Measurements from ENCODE around the gene APLP2. TPM values are rescaled to one million over a fixed set of nuclear protein-coding genes. Genes with fewer than 3 reads are reported as not detected.

APLP2 gene
- total RNA-seq, 2 donors from 2014 or later = 821 to 864 TPM

- Histone ChIP-seq H3K9ac (ENCODE audit: extremely low read depth, low read length, poor library complexity, severe bottlenecking) (no peak overlapping the region), H3K27me3 (ENCODE audit: control insufficient read depth, insufficient read depth, low read length, poor library complexity, severe bottlenecking) (no peaks in the 10 kb centered on the region), H3K4me1 (ENCODE audit: control insufficient read depth, insufficient read depth, low read length) (no peaks in the 10 kb centered on the region), H3K9me3 (ENCODE audit: control insufficient read depth, low read length) (peaks cover 5% of the 10 kb centered on the region), H3K4me3 (ENCODE audit: low read length) (no peak overlapping the region), H3K36me3 (ENCODE audit: control insufficient read depth, insufficient read depth, low read length) (no peaks in the 10 kb centered on the region), H3K27ac (ENCODE audit: low read depth, low read length) (no peak overlapping the region)
- peaks cover 11% of the 10 kb centered on the region for H3K9me3 Mint-ChIP-seq
- 89% methylated on average over 1 of the region's 2 CpGs; no CpG with 5 or more reads in 1 of the 2 experiments for WGBS, 2 experiments (ENCODE audit: insufficient coverage in 1 of 2, insufficient read length in 1 of 2)
- TF ChIP-seq, protein P1, sequence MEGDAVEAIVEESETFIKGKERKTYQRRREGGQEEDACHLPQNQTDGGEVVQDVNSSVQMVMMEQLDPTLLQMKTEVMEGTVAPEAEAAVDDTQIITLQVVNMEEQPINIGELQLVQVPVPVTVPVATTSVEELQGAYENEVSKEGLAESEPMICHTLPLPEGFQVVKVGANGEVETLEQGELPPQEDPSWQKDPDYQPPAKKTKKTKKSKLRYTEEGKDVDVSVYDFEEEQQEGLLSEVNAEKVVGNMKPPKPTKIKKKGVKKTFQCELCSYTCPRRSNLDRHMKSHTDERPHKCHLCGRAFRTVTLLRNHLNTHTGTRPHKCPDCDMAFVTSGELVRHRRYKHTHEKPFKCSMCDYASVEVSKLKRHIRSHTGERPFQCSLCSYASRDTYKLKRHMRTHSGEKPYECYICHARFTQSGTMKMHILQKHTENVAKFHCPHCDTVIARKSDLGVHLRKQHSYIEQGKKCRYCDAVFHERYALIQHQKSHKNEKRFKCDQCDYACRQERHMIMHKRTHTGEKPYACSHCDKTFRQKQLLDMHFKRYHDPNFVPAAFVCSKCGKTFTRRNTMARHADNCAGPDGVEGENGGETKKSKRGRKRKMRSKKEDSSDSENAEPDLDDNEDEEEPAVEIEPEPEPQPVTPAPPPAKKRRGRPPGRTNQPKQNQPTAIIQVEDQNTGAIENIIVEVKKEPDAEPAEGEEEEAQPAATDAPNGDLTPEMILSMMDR (conservative IDR thresholded peaks at IDR 0.05) = no peak
- H3K36me3 Mint-ChIP-seq (ENCODE audit: low read depth) = no peaks in the 10 kb centered on the region
- H3K27me3 Mint-ChIP-seq (ENCODE audit: insufficient read depth) = no peaks in the 10 kb centered on the region
- no peaks in the 10 kb centered on the region for H3K4me1 Mint-ChIP-seq
- no peak overlapping the region for H3K4me3 Mint-ChIP-seq
- no peak overlapping the region for H3K27ac Mint-ChIP-seq
- no peak for DNase-seq
Measured at GRCh38 chr11:130022799-130023198, 46.9 kb upstream of the APLP2 start.

- no peaks in the 10 kb centered on the region for H3K27me3 Mint-ChIP-seq (ENCODE audit: insufficient read depth)
- Histone ChIP-seq H3K36me3 (ENCODE audit: control insufficient read depth, insufficient read depth, low read length) (no peaks in the 10 kb centered on the region), H3K4me3 (ENCODE audit: low read length) (no peak overlapping the region), H3K9me3 (ENCODE audit: control insufficient read depth, low read length) (peaks cover 5% of the 10 kb centered on the region), H3K27ac (ENCODE audit: low read depth, low read length) (no peak overlapping the region), H3K4me1 (ENCODE audit: control insufficient read depth, insufficient read depth, low read length) (no peaks in the 10 kb centered on the region), H3K9ac (ENCODE audit: extremely low read depth, low read length, poor library complexity, severe bottlenecking) (no peak overlapping the region), H3K27me3 (ENCODE audit: control insufficient read depth, insufficient read depth, low read length, poor library complexity, severe bottlenecking) (no peaks in the 10 kb centered on the region)
- H3K4me1 Mint-ChIP-seq = no peaks in the 10 kb centered on the region
- H3K4me3 Mint-ChIP-seq = no peak overlapping the region
- H3K9me3 Mint-ChIP-seq = peaks cover 11% of the 10 kb centered on the region
- H3K36me3 Mint-ChIP-seq (ENCODE audit: low read depth) = no peaks in the 10 kb centered on the region
- WGBS, 2 experiments (ENCODE audit: insufficient coverage in 1 of 2, insufficient read length in 1 of 2) = 73 to 94% methylated on average over 2 of the region's 2 CpGs
- DNase-seq = no peak
- no peak overlapping the region for H3K27ac Mint-ChIP-seq
- TF ChIP-seq, protein P1 (conservative IDR thresholded peaks at IDR 0.05) = no peak
Measured at GRCh38 chr11:130023204-130023603, 46.5 kb upstream of the APLP2 start.

DNA sequence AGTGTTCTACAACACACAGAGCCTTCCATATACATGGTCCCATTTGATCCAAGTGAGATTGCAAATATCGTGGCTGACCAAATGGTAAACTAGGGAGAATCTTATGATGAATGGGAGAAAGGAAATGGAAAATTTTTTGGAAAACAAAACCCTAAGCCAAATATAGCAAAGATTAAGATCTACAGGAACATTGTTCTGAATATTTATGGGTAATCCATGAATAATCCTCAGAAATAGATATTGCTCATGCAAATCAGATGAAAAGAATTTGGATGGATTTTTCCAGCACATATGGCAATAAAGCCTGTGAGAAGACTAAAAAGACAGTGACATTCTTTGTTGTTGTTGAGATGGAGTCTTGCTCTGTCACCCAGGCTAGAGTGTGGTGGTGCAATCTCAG lies 45.3 kb upstream of the APLP2 start:
- TF ChIP-seq, protein P1 (conservative IDR thresholded peaks at IDR 0.05) = no peak
- Histone ChIP-seq H3K9ac (ENCODE audit: extremely low read depth, low read length, poor library complexity, severe bottlenecking) (no peak overlapping the region), H3K4me1 (ENCODE audit: control insufficient read depth, insufficient read depth, low read length) (no peaks in the 10 kb centered on the region), H3K27me3 (ENCODE audit: control insufficient read depth, insufficient read depth, low read length, poor library complexity, severe bottlenecking) (no peaks in the 10 kb centered on the region), H3K36me3 (ENCODE audit: control insufficient read depth, insufficient read depth, low read length) (no peaks in the 10 kb centered on the region), H3K9me3 (ENCODE audit: control insufficient read depth, low read length) (peaks cover 5% of the 10 kb centered on the region), H3K27ac (ENCODE audit: low read depth, low read length) (no peak overlapping the region), H3K4me3 (ENCODE audit: low read length) (no peak overlapping the region)
- H3K4me3 Mint-ChIP-seq = no peak overlapping the region
- no peak overlapping the region for H3K27ac Mint-ChIP-seq
- no peaks in the 10 kb centered on the region for H3K36me3 Mint-ChIP-seq (ENCODE audit: low read depth)
- 100% methylated on average over 1 of the region's 1 CpG; no CpG with 5 or more reads in 1 of the 2 experiments for WGBS, 2 experiments (ENCODE audit: insufficient coverage in 1 of 2, insufficient read length in 1 of 2)
- H3K27me3 Mint-ChIP-seq (ENCODE audit: insufficient read depth) = no peaks in the 10 kb centered on the region
- peaks cover 11% of the 10 kb centered on the region for H3K9me3 Mint-ChIP-seq
- no peak for DNase-seq
- H3K4me1 Mint-ChIP-seq = peaks cover 4% of the 10 kb centered on the region
